H1 (cell line): ENCODE measurements around the gene THOP1. TPM values are rescaled to one million over a fixed set of nuclear protein-coding genes. Genes with fewer than 3 reads are reported as not detected.

Source experiments
- ATF2 ChIP-seq: IDR thresholded peaks from 2 replicates; pipeline ENCODE4 v1.6.1; 2012; ENCODE audit warnings: low read length, inconsistent platforms
- HDAC6 ChIP-seq: IDR thresholded peaks from one replicate; pipeline ENCODE4 v1.7.1; 2012; ENCODE audit warnings: low read depth, mild to moderate bottlenecking, inconsistent platforms, low read length, moderate library complexity
- KDM5A ChIP-seq: fragments of 200-600 bp; IDR thresholded peaks from 2 replicates; pipeline ENCODE4 v1.7.1; 2012; ENCODE audit warnings: mild to moderate bottlenecking, low read length, inconsistent platforms, mixed read lengths
- POLR2AphosphoS5 ChIP-seq: IDR thresholded peaks from 2 replicates; pipeline ENCODE4 v1.6.1; 2011; ENCODE audit warnings: low read depth, low read length
- RNF2 ChIP-seq: fragments of 200-900, 300-1000 bp; sonication (generic); IDR thresholded peaks from 2 replicates; pipeline ENCODE4 v1.7.1; 2016; ENCODE audit warnings: borderline replicate concordance, low read depth, mild to moderate bottlenecking, antibody characterized with exemption, low read length; ENCODE audit not compliant: poor library complexity, severe bottlenecking; ENCODE audit errors: missing control alignments
- RXRA ChIP-seq: IDR thresholded peaks from 2 replicates; pipeline ENCODE4 v1.6.1; 2011; ENCODE audit warnings: low read depth, mild to moderate bottlenecking, low read length, moderate library complexity; ENCODE audit not compliant: insufficient read depth
- SP4 ChIP-seq: IDR thresholded peaks from 2 replicates; pipeline ENCODE4 v1.6.1; 2012; ENCODE audit warnings: low read length, inconsistent platforms
- ZNF274 ChIP-seq: IDR thresholded peaks from 2 replicates; pipeline ENCODE4 v1.7.0; 2012; ENCODE audit warnings: low read length, borderline replicate concordance; ENCODE audit errors: extremely low read depth
- polyA plus RNA-seq, 7 experiments: library from polyadenylated mRNA; depleted of rRNA in 3 of 7; stranded (reverse) in 5 of 7; unstranded in 2 of 7; fragments of >200 nt in 5 of 7; fragments of 200-250 nt in 2 of 7; gene quantifications; 1 replicate in 5 of 7; 2 replicates in 1 of 7; 4 replicates in 1 of 7; pipeline versions ENCODE4 v1.2.1 to v1.2.3, GENCODE V29; 2011 to 2013; ENCODE audit warnings: missing spikeins in 2 of 7, mixed read lengths in 2 of 7
- total RNA-seq: library from RNA; stranded (reverse); fragmentation: NEBNext Ultra II Directional; extraction: Animal tissue kit (Norgen Biotek cat#: 25700); gene quantifications from 2 replicates; pipeline ENCODE4 v1.2.1, GENCODE V29; 2021

The THOP1 gene
- total and polyA plus RNA-seq, 2 of the 8 experiments (the other 6 are each of a cell fraction or from before 2014, with no cell fraction given) = 136 to 159 TPM

- no peak for TF ChIP-seq RNF2
- no peak for TF ChIP-seq RXRA
- no peak for TF ChIP-seq SP4
- TF ChIP-seq KDM5A = no peak
- TF ChIP-seq POLR2AphosphoS5 = no peak
- no peak for TF ChIP-seq HDAC6
- no peak for TF ChIP-seq ZNF274
- TF ChIP-seq ATF2 = no peak
These were observed 9.5 kb upstream of the THOP1 start (continued) for GRCh38 chr19:2775556-2776430.
